ENCODE measurements around the gene PCLO.

DNA sequence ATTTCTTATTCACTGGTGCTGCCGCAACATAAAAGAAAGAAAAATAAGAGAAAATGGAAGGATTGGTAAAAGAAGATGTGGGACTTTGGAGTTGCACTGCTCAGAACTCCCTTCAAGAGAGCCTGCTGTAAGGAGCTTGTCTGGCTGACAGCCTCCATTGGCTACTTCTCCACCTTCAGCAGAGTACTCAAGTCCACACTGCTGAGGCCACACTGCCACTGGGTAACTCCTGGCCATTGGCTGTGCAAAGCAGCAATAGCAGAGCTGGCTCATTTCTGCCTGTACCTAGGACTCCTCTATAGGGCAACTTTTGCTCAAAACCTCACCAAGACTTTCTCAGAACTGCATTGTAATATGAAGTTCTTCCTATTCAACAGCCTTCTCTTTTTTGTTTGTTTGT, 38.7 kb upstream of the PCLO start:
- TF ChIP-seq, protein P1, sequence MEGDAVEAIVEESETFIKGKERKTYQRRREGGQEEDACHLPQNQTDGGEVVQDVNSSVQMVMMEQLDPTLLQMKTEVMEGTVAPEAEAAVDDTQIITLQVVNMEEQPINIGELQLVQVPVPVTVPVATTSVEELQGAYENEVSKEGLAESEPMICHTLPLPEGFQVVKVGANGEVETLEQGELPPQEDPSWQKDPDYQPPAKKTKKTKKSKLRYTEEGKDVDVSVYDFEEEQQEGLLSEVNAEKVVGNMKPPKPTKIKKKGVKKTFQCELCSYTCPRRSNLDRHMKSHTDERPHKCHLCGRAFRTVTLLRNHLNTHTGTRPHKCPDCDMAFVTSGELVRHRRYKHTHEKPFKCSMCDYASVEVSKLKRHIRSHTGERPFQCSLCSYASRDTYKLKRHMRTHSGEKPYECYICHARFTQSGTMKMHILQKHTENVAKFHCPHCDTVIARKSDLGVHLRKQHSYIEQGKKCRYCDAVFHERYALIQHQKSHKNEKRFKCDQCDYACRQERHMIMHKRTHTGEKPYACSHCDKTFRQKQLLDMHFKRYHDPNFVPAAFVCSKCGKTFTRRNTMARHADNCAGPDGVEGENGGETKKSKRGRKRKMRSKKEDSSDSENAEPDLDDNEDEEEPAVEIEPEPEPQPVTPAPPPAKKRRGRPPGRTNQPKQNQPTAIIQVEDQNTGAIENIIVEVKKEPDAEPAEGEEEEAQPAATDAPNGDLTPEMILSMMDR (IDR thresholded peaks at IDR 0.05; ENCODE audit: low read depth, low read length, missing input control) = no peak
- TF ChIP-seq RXRA (IDR thresholded peaks at IDR 0.05) (no peak), RAD21 (IDR thresholded peaks at IDR 0.05) (no peak), SP1 (IDR thresholded peaks at IDR 0.05) (no peak)

Measured in liver (tissue), 3 donors.